AG09309 (cell line): ENCODE data around the gene C11orf98.
"Not testable (repeated sequence)": the region's sequence is repeated elsewhere in the genome, so short reads cannot be mapped to it uniquely, and the experiment has no call there.

Experiments used
- DNase-seq: peaks from one replicate; pipeline ENCODE4 v3.0.0-alpha.2; 2010; ENCODE audit warnings: low read depth
- H3K4me3 ChIP-seq: 2 replicates; pipeline ENCODE4 v1.5.1; 2011; ENCODE audit warnings: mild to moderate bottlenecking, low read depth, low read length, moderate library complexity; ENCODE audit not compliant: control insufficient read depth
- TF ChIP-seq, protein P1 (sequence below): IDR thresholded peaks from 2 replicates; pipeline ENCODE4 v1.5.1; 2011; ENCODE audit warnings: mild to moderate bottlenecking, low read depth, low read length, inconsistent platforms; ENCODE audit not compliant: insufficient read depth, control insufficient read depth; ENCODE audit errors: missing control alignments

Gene C11orf98

DNA sequence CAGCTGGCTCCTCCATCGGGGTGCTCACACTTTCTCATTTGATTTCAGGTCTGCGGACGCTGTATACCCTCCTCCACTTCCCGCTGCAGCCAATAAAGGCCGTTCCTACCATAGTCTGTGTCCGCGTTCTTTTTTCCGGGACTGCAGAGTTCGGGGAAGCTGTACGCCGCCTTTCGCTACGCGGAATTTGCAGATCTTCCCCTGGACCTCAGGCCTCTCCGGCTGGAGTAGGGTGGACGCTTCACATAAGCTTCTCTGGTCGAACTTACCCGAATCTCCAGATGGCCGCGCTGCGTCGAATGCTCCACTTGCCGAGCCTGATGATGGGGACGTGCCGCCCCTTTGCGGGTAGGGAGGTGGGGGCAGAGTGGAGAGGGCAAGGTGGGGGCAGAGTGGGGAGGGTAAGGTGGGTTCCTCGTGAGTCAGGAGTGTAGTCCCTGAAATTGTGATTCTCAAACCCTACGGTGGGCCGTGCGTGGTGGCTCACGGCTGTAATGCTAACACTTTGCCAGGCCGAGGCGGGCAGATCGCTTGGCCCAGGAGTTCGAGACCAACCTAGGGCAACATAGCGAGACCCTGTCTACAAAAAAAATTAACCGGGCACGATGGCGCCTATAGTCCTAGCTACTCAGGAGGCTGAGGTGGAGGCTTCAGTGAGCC is 719 bp upstream of the C11orf98 start:
- TF ChIP-seq, protein P1, sequence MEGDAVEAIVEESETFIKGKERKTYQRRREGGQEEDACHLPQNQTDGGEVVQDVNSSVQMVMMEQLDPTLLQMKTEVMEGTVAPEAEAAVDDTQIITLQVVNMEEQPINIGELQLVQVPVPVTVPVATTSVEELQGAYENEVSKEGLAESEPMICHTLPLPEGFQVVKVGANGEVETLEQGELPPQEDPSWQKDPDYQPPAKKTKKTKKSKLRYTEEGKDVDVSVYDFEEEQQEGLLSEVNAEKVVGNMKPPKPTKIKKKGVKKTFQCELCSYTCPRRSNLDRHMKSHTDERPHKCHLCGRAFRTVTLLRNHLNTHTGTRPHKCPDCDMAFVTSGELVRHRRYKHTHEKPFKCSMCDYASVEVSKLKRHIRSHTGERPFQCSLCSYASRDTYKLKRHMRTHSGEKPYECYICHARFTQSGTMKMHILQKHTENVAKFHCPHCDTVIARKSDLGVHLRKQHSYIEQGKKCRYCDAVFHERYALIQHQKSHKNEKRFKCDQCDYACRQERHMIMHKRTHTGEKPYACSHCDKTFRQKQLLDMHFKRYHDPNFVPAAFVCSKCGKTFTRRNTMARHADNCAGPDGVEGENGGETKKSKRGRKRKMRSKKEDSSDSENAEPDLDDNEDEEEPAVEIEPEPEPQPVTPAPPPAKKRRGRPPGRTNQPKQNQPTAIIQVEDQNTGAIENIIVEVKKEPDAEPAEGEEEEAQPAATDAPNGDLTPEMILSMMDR: no peak
- peak overlapping the region; percentile 96 for H3K4me3 ChIP-seq
- DNase-seq: no peak

DNA sequence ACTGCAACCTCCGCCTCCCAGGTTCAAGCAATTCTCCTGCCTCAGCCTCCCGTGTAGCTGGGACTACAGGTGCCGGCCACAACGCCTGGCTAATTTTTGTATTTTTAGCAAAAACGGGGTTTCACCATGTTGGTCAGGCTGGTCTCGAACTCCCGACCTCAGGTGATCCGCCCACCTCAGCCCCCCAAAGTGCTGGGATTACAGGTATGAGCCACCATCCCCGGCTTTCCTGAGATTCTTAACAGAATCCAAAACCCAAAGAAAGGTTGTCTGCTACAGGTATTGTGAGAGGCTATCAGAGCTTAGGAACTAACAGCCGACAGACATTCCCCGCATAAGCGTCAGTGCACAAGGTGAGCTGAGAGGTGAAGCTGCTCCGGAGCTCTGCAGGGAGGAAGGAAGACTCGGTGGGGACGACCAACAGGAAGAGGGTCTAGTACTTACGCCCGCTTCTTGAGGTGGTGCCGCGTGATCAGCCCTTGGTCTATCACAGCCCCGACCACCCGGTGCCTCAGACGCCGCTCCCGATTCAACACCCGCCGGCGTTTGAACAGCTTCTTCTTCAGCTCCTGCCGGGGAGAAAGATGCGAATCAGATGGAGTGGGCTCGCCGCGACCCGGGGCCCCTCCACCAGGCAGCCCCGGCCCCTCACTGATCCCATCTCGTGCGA is 470 bp downstream of the C11orf98 start:
- no peak for DNase-seq
- peak overlapping the region; percentile 96 for H3K4me3 ChIP-seq
- TF ChIP-seq, protein P1: no peak

DNA sequence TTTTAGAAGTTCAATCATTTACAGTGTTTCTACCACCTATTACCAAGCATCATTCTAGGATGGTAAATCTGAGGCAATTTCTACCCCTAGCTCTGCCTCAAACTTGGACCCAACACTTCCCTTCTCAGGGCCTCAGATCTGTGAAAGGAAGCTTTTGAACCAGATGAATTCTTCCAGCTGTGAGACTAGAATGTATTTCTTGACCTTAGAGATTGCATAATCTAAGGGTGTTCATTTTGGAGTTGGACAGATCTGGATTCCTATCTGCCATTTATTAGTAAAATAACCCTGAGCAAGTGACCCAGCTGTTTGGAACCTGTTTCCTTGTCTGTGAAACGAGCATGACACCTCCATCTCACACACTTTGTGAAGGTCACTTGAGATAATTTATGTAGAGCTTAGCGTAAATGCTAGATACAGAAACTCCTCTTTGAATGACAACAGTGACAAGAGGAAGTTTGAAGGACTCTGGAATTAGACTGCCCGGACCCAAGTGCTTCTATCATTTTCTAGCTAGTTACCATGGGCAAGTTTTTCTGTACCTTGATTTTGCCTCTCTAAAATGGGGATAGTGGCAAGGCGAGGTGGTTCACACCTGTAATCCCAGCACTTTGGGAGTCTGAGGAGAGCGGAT is 8.1 kb downstream of the C11orf98 start:
- H3K4me3 ChIP-seq: no peak overlapping the region
- no peak for DNase-seq
- TF ChIP-seq, protein P1: no peak

- no peak for DNase-seq
- TF ChIP-seq, protein P1: no peak
- no peak overlapping the region for H3K4me3 ChIP-seq
Measured at GRCh38 chr11:62654297-62654696, 10.7 kb downstream of the C11orf98 start.

- TF ChIP-seq, protein P1: no peak
- DNase-seq: no peak
- H3K4me3 ChIP-seq: peak overlapping the region; percentile 82
Measured at GRCh38 chr11:62652161-62653006, 12.6 kb downstream of the C11orf98 start.

DNA sequence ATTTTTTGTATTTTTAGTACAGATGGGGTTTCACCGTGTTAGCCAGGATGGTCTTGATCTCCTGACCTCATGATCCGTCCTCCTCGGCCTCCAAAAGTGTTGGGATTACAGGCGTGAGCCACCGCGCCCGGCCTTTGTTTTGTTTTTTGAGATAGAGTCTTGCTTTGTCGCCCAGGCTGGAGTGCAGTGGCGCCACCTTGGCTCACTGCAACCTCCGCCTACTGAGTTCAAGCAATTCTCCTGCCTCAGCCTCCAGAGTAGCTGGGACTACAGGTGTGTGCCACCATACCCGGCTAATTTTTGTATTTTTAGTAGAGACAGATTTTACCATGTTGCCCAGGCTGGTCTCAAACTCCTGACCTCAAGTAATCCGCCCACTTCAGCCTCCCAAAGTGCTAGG is 14.7 kb downstream of the C11orf98 start:
- DNase-seq: not testable (repeated sequence)

DNA sequence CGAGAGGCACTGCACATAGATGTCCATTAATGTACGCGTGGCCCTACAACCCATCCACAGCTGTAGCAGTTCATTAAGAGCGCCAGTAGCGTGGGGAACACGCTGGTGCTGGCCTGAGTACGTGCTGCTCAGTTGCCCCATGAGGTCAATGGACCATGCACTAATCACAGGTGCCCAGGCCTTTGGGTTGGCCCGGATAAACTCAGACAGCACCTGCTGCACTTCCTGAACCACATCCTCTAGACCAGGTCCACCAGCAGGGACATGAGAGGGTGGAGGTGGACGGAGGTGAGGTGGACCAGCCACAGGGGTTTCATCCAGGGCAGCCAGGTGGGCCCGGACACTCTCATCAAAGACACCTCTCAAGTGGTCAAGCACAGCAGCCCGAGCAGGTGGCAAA is 15.5 kb downstream of the C11orf98 start:
- TF ChIP-seq, protein P1: no peak
- no peak for DNase-seq

More for the DNA sequence above, 14.7 kb downstream of the C11orf98 start:
- H3K4me3 ChIP-seq: not testable (repeated sequence)

More for the DNA sequence above, 15.5 kb downstream of the C11orf98 start:
- H3K4me3 ChIP-seq: no peak overlapping the region
